Left lobe of liver (tissue), 2 donors: ENCODE data around the gene RASGRP1. TPM values are rescaled to one million over a fixed set of nuclear protein-coding genes. Genes with fewer than 3 reads are reported as not detected.

Source experiments
- ATAC-seq: fragments of 200-7000 bp; cut with Tn5 transposase; one replicate; pipeline ENCODE4 v1.9.1; 2020; ENCODE audit warnings: mild to moderate bottlenecking, moderate library complexity
- DNase-seq: peaks from one replicate; pipeline ENCODE4 v3.0.0-alpha.2; 2020; ENCODE audit warnings: low spot score
- total RNA-seq: library from RNA; stranded (reverse); gene quantifications from one replicate; pipeline ENCODE4 v1.2.1, GENCODE V29; 2021
- donor health status: DM: no; HTN: no; CAD: no; lungs with moderate emphysema.
- donor health status: DM: no; HTN: yes; CAD: no.

The RASGRP1 gene
- total RNA-seq, 1 donor from 2014 or later = 0.28 TPM

DNA sequence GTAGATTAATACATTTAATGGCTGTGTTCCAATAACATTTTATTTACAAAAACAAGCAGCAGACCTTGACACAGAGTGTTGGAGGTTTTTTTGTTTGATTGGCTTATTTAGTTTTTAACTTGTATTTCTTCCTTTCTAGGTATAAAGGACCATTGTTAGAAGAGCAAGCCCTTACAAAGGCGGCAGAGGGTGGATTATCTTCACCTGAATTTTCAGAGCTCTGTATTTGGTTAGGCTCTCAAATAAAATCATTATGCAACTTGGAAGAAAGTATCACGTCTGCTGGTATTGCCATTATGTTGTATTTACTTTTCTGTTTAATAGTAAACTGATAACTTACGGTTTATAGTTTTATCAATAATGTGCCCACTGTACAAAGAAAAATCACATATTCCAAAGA lies 100.7 kb downstream of the RASGRP1 start:
- DNase-seq = no peak
- peak; percentile 59 for ATAC-seq

DNA sequence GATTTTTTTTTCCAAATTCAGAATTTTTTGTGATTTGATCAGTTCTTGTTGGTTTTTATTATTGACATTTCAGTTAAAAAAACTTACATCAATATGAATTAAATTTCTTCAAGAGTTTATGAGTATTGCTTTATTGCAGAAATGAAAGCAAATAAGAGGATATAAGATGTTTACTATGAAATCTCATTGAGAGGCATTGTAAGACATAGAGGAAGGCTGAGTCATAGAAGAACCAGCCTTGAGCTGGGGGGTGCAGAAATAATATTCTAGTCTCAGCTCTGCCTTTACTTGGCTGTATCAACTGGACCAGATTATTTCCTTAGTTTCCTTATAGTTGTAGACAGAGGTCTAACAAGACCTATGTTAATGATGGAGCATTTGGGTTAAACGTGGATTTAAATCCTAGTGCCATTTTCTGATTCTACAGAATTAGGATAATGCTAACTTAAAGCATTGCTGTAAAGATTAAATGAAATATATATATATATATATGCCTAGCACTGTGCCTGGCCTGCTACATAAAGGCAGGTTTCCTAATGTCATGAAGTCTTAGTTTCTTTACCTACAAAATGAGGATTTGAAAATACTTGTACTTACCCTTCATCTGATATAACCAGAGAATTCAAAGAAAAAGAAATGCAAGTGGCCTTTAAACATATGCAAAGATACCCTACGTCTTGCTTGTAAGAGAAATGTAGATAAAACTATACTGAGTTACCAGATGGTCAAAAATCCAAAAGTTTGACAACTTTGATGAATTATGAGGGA lies 103.4 kb downstream of the RASGRP1 start:
- no peak for ATAC-seq
- no peak for DNase-seq

DNA sequence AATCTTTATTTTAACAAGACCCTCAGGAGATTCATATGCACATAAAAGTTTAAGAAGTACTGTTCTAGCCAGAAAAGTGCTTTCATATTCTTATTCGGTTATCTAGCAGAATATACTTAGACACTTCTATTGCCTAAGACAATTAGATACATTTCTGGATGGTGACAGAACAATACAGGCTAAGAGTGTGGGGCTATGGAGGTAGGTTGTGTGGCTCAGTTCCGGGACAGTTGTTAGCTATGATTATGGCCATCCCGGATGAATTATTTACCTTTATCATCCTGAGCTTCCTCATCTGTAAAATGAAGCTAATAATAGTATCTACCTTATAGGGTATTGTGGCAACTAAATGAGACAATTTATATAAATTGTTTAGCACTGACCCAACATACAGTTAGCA lies 104.1 kb downstream of the RASGRP1 start:
- ATAC-seq (no peak), DNase-seq (no peak)

DNA sequence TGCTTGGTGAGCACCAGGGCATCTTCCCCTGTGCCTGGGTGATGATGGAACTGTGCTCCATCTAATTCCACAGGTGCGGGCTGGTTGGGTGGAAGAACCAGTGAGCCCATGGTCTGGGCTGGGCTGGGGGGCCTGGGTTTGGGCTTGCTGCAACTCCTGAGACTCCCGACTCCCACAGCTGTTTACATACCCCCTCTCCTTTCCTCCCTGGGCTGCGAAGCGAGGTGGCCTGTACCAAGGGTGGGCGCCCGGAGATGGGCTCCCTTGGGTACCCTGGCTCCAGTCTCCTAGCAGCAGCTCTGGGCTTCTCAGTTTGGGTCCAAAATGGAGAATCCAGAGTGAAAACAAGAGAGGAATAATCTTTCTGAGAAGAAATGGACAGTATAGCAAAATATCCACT lies 105.1 kb downstream of the RASGRP1 start:
- DNase-seq (no peak), ATAC-seq (no peak)

DNA sequence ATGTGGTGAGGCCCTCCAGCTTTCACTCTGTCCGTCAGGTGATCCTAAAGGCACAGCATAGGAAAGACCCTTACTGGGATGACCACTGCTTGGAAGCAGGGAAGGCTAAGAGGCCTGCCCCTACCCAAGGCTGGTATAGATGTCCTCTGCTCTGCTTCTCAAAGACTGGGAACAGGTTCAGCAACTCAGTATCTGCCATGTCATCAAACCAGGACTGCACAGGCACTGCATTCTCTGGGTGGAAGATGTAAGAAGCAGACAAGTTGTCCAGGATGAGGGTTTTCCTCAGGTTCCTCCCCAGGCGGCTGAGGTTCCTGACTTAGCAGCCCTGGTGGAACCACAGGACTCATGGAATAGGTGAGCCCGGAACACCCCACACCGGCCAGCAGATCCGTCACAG lies 106.0 kb downstream of the RASGRP1 start:
- ATAC-seq (no peak), DNase-seq (no peak)

DNA sequence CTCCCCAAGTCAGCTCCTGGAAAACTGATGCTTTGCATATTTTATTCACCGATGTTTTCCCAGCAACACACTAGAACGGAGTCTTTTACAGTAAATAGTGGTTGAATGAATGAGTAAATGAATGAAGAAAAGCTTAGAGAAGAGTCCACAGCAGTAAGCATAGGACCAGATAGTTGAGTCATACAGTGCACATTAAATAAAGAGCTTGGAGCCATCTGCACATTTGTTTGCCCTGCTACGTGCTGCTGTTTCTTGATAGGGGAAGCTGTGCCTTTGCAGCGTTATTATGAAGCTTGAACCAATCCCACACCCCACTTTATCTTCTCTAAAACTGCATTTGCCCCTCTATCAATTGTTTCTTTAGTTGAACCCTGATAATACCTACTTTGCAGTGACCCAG lies 109.5 kb downstream of the RASGRP1 start:
- ATAC-seq (no peak), DNase-seq (no peak)

DNA sequence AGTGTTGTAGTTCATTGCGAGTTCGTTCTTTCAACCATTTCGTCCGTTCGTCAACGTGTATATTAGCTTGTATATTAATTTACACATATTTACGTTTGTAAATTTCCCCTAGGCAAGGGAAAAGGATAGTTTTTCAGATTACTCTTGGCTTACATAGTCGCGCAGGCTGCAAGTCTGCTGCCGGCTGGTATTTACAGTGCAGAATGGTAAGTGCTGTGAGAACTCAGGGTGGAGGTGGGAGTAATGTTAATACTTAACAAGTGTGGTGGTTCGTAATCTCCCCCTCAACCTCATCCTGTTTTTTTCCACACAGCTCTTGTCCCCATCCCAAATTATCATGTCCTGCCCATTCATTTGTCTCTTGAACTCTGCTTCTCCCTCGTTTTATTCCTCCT lies 109.9 kb downstream of the RASGRP1 start:
- DNase-seq (no peak), ATAC-seq (peak; percentile 32)

DNA sequence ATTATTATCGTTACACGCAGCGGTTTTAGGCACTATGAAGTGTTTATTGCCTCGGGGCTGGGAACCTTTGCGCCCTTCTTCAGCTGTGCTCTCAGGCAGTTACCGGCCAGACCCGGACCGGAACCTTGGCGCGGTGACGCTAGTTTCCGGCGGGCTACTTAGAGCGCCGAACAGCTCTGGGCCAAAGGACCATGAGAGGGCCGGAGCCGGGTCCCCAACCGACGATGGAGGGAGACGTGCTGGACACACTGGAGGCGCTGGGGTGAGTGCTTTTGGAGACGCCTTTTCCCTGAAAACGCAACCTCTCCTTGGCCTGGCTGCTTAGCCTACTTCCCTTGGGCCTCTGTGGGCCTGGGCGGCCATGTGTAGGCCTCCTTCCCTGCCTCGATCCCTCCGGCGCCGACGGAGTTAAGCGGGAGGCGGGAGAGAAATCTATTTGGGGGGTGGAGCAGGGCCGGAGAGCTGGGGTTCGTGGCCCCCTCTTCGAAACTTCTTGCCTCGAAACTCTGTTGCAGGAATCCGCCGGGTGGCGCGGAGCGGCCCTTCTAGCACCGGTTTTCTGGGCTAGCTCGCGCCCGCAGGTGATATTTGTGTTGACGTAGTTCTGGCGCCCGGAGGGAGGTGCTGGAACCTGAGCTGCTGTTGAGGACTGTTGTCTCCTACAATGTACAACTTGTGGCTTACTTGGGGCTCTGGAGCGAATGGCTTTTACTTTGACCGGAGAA lies 110.5 kb downstream of the RASGRP1 start, which contains the start of gene FAM98B:
Gene FAM98B (plus strand): TSS at position 157 of the 725 bp plus-strand sequence. CDS start 35 bp downstream, at position 192.
- ATAC-seq = peak; percentile 95

DNA sequence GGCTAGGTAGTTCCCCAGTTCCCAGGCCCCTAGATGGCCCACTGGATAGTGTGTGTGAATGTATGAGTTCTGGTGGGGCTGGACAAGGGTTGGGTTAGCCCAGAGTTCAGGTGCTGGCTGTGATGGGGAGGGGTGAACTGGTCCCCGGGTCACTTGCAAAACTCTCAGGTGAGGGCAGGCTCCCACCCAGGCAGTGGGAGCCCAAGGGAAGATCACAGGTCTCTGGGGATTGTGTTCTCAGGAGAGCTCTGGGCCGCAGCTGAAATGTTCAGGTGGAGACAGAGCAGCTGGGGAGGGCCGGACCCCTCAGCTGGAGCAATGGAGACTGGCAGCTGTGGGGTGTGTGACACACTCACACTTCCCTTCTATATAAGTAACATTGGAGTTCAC lies 123.5 kb downstream of the RASGRP1 start:
- DNase-seq = no peak
- ATAC-seq = no peak

More for the DNA sequence above, 110.5 kb downstream of the RASGRP1 start, which contains the start of gene FAM98B:
- DNase-seq = peak; percentile 92

DNA sequence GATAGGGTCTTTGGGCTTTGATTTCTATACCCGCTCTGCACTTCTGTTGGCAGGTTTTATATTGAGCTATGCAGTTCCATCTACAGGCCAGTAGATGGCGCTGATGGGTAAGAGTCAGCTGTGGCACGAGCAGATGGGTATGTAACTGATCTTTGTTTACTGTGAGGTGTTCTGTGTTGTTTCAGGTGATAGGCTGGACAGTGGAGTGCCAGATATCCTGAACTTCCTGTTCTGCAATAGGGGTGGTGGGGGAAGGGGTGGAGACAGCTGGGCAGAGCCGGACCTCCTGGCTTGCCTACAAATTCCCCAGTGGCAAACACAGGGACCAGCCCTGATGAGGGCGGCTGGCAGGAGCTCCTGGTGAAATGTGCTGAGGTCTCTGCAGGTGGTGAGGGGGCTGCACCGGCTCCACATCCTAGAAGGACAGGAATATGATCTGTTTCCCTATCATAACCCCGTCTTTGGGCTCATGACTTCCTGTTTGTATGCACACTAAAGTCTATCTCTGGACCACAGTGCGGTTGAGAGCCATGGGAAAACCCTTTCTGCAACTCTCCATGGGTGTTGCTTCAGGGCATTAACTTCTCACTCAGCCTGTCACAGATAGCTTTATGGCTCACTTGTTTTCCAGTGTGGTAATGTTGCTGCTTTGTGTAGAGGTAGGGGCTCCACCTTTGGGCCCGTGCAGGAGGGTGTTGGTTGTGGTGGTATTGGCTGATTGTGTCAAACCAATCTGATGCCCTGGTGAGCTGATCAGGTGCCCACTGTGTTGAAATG lies 124.1 kb downstream of the RASGRP1 start:
- peak; percentile 100 for ATAC-seq
- peak; percentile 54 for DNase-seq

Other genes starting within 250 kb of the RASGRP1 start
- gene FAM98B, start 110.7 kb downstream of the RASGRP1 start, total RNA-seq = 5.5 TPM